ENCODE data around the gene GAS2.

Gene GAS2

GRCh38 chr11:22728600-22729389 lies 62.4 kb downstream of the GAS2 start:
- DNase-seq (ENCODE audit: low spot score) = no peak

- peak; percentile 31 for DNase-seq (ENCODE audit: low spot score)
These were observed 63.9 kb downstream of the GAS2 start for GRCh38 chr11:22730319-22730718.

- DNase-seq (ENCODE audit: low spot score) = no peak
These were observed 66.2 kb downstream of the GAS2 start for GRCh38 chr11:22732588-22732987.

- DNase-seq (ENCODE audit: low spot score) = no peak
These were observed 67.3 kb downstream of the GAS2 start for GRCh38 chr11:22733475-22734248.

- peak; percentile 23 for DNase-seq (ENCODE audit: low spot score)
These were observed 68.4 kb downstream of the GAS2 start for GRCh38 chr11:22734628-22735345.

DNA sequence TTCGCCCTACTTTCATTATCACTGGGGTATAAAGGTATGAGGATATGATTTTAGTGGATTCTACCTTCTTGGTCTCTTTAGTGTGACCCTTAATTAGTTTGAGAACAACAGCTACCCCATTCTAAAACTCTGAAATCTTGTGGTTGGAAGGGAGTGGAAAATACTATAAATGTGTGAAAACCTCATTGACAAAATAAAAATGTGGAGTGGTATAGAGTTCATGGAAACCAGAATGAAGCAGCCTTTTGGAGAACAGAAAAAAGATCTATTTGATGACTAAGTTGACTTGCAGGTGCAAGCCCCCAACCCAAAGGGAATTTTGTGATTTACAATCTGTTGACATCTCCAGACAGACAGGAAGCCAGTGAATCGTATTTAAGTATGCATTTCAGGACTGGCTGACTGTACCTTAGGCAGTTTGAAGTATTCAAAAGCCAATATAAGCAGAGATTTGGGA lies 75.8 kb downstream of the GAS2 start:
- DNase-seq (ENCODE audit: low spot score) = no peak

GRCh38 chr11:22749536-22749935 lies 83.1 kb downstream of the GAS2 start:
- no peak for DNase-seq (ENCODE audit: low spot score)

- no peak for DNase-seq (ENCODE audit: low spot score)
These were observed 86.5 kb downstream of the GAS2 start for GRCh38 chr11:22752908-22753310.

DNA sequence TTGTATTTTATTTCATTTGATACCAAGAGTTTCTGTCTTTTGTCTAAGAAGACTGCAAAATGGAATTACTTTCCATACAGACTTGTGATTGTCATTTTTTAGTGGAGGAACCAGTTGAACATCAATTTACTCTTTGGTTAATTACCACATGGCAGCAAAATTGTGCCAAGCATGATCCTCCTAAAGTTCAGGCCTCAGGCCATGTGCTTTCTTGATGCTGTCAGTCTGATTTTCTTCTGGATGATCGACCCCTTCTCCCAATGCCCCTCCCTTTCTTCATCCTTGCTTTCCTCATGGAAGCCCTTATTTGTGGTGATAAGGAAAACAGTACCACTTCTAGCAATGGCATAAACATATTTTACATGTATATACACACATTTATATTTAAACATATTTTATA lies 87.0 kb downstream of the GAS2 start:
- DNase-seq (ENCODE audit: low spot score) = no peak

GRCh38 chr11:22761066-22761465 lies 94.7 kb downstream of the GAS2 start:
- no peak for DNase-seq (ENCODE audit: low spot score)

DNA sequence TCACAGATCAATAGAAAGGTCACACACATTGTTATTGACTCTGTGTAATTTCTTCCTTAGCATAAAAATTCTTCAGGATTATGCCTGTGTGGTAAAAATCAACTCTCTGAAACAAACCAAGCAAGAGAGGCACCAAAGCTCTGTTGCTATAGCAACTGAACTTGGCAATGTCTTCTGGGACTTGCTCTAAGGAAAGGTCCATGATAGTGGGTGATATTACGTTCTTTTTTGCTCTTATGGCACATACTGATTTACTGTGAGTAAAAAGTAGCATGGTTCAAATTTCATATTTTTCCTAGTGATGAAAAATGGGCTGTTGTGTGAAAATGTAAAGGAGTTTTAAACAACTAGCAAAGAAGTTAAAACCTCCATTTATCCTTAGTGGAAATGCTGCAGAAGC lies 96.8 kb downstream of the GAS2 start:
- no peak for DNase-seq (ENCODE audit: low spot score)

DNA sequence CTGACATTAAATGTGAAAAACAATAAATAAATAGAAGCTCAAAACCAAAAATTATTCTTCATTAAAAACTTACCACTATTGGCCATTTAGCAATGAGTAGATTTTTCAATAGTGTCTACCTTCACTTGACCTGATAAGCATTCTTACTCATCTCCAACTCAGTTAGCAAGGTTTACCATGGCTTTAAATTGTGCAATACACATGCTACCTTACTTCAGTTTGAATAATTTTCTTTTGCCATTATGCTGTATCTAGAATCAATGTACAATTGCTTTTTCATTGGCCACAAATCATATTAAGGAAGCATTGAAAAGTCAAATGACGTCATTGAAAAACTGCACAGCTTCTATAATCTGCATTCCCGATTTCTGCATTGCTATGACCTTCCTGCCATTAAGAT lies 98.3 kb downstream of the GAS2 start:
- no peak for DNase-seq (ENCODE audit: low spot score)

GRCh38 chr11:22768281-22768680 lies 101.9 kb downstream of the GAS2 start:
- no peak for DNase-seq (ENCODE audit: low spot score)

DNA sequence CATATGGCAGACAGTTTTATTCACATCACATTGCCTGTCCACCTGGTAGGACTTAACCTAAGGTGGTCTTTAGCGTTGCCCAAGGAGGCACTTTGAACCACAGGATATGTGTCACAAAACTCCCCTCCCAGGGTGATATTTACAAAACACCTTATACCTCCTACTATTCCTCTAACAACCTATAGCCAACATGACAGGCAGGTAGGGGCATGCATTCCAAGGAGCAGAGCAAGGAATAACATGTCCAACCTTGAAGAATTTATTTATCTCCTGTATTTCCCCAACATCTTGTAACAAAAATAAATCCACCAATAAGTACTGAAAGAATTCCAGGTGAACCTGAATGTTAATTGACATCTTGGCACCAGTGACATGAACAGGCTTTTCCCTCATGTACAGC lies 102.7 kb downstream of the GAS2 start:
- no peak for DNase-seq (ENCODE audit: low spot score)

DNA sequence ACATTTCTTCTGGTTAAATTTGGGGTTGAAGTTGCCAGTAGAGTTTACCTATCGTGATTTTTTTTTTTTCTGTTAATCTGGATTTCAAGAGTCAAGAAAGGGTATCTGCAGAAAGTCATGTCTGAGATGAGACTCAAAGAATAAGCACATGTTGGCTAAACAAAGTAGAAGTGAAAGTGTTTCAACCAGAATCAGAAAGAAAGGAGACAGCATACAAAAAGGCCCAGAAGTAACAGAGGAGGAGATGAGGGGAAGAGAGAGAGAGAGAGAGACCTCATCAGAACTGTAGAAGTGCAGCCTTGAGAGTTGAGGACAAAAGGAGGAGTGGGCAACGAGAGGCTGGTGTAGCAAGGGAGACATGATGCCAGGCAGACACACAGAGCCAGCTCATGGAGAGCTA lies 108.3 kb downstream of the GAS2 start:
- DNase-seq (ENCODE audit: low spot score) = no peak

- no peak for DNase-seq (ENCODE audit: low spot score)
These were observed 108.8 kb downstream of the GAS2 start for GRCh38 chr11:22775248-22775647.

DNA sequence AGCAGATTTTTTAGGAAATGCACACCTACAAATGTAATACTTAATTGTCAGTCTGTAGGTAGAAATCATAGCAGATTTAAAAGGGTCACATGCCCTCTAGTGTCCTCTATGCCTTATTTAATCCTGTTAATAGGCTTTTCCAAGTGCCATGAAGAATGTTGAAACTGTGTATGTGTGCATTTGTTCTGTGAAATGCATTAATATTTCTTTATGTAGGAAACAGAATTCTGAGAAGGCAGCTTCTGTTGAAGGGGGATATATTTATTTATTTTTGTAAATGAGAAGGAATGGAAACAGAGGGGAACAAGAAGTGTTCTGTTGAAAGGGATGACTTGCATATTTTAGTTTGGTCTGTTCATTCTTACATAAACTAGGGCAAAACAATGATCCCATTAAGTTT lies 112.2 kb downstream of the GAS2 start:
- DNase-seq (ENCODE audit: low spot score) = peak; percentile 16

DNA sequence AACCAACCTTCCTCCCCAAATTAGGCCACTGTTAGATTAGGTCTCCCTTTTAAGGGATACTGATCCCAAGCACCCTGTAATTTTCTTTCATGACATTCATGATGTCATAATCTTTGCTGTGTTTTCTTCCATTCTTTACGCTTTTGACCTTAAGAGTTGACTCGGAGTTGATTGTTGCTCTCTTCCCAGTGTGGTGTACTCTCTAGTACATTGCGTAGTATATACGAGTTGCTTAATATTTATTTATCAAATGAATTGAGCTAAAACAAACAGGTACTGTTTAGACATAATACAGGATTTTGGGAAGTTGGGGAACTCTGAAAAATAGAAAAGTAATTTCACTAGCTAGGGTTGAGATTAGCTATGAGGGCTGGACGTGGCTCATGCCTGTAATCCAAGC lies 113.4 kb downstream of the GAS2 start:
- no peak for DNase-seq (ENCODE audit: low spot score)

DNA sequence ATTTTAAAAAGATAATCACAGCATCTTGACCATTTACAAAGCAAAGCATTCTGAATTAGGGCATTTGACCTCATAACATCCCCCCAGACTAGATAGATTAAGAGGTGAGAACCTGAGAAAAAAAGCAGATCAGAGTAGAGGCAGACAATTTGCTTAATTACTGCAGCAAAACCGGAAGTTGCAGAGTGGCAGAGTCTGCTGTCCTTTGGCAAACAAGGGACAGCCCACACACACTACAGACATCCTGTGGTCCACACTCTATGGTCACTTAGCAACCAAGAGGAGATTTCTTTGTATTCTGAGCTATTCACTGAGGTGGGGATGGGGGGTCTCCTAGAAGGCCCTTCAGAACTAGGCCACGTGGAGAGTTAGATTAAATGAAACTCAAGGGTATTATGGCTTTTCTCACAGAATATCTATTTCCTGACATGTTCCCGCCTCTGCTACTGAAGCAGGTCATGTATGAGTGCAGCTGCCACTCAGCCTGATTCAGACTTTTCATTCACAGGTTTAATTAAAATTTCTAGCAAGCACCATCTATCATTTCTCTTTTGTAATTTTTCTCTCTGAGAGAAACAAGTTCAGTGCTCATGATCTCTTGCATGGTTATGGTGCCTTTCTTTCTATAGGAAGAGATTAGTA lies 114.7 kb downstream of the GAS2 start:
- DNase-seq (ENCODE audit: low spot score) = no peak

- DNase-seq (ENCODE audit: low spot score) = peak; percentile 52
These were observed 118.8 kb downstream of the GAS2 start for GRCh38 chr11:22785251-22785650.

DNA sequence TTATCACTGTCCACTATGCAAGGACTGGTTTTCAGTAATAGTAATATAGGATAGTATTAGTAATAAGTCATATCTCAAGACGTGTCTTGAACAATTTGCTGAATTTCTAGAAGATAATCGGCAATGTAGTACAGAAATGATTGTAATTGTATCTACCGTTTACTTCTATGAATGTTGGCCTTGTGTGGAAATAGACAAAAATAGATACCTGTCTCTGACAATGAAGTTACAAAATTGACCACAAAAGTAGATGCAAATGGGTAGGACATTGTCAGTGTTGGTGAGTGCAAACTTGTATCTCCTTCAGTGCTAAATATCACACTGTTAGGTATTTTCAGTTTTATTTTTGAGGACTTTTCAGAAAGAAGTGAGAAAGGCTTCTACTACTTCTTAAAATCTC lies 120.1 kb downstream of the GAS2 start:
- DNase-seq (ENCODE audit: low spot score) = no peak

GRCh38 chr11:22787055-22787454 lies 120.6 kb downstream of the GAS2 start:
- DNase-seq (ENCODE audit: low spot score) = no peak

Measured in RKO (cell line).